ENCODE results near the gene ARSK.

DNA sequence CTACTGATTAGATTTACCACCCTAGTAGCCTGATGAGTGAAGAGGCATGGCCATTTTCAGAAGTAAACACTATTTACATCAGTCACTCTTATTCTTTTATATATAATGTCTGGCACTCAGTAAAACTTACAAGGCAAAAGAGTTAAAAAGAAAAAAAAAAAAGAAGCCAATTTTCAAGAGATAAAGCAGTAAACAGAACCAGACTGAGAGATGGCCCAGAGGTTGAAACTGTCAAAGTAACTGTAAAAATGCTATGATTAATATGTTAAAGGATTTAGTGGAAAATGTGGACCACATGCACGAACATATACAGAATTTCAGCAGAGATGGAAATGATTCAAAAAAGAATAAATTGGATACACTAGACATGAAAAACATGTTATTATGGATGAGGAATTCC, 58.6 kb downstream of the ARSK start:
- no peak for TF ChIP-seq POLR2A (IDR thresholded peaks at IDR 0.05)
- TF ChIP-seq, protein P1, sequence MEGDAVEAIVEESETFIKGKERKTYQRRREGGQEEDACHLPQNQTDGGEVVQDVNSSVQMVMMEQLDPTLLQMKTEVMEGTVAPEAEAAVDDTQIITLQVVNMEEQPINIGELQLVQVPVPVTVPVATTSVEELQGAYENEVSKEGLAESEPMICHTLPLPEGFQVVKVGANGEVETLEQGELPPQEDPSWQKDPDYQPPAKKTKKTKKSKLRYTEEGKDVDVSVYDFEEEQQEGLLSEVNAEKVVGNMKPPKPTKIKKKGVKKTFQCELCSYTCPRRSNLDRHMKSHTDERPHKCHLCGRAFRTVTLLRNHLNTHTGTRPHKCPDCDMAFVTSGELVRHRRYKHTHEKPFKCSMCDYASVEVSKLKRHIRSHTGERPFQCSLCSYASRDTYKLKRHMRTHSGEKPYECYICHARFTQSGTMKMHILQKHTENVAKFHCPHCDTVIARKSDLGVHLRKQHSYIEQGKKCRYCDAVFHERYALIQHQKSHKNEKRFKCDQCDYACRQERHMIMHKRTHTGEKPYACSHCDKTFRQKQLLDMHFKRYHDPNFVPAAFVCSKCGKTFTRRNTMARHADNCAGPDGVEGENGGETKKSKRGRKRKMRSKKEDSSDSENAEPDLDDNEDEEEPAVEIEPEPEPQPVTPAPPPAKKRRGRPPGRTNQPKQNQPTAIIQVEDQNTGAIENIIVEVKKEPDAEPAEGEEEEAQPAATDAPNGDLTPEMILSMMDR (IDR thresholded peaks at IDR 0.05) = no peak

All from uterus (tissue), 2 donors.